Measurements from ENCODE around the gene RGS2. TPM values are rescaled to one million over a fixed set of nuclear protein-coding genes. Genes with fewer than 3 reads are reported as not detected.

The RGS2 gene
- total RNA-seq, 1 donor from 2014 or later, result 15.8 TPM

- Histone ChIP-seq H3K4me3 (peak overlapping the region; percentile 80), H3K27me3 (ENCODE audit: low read depth) (no peaks in the 10 kb centered on the region), H3K4me1 (peaks cover 46% of the 10 kb centered on the region), H3K9me3 (replicated peaks) (no peaks in the 10 kb centered on the region), H3K27ac (replicated peaks) (peak overlapping the region; percentile 94), H3K36me3 (peaks cover 12% of the 10 kb centered on the region)
- peak; percentile 25 for DNase-seq
- no peak for TF ChIP-seq CTCF (IDR thresholded peaks at IDR 0.05; ENCODE audit: borderline replicate concordance)
- intact Hi-C loops (cut with micrococcal nuclease), result loop anchor here (5.0 kb wide), 1 partner anchor 208 kb away; no protein-coding TSS in a partner anchor
Observed at GRCh38 chr1:192809307-192810252, 741 bp downstream of the RGS2 start.

- peak overlapping the region; percentile 94 for H3K27ac ChIP-seq (replicated peaks)
- intact Hi-C loops (cut with micrococcal nuclease), result no loop called here
- H3K36me3 ChIP-seq, result peaks cover 12% of the 10 kb centered on the region
- DNase-seq, result peak; percentile 22
- H3K4me1 ChIP-seq, result peaks cover 46% of the 10 kb centered on the region
- H3K9me3 ChIP-seq (replicated peaks), result no peaks in the 10 kb centered on the region
- no peak for TF ChIP-seq CTCF (IDR thresholded peaks at IDR 0.05; ENCODE audit: borderline replicate concordance)
- H3K4me3 ChIP-seq, result peak overlapping the region; percentile 80
- H3K27me3 ChIP-seq (ENCODE audit: low read depth), result no peaks in the 10 kb centered on the region
Observed at GRCh38 chr1:192810253-192810880, 1.5 kb downstream of the RGS2 start.

GRCh38 chr1:192811006-192811405 is 2.2 kb downstream of the RGS2 start:
- intact Hi-C loops (cut with micrococcal nuclease), result no loop called here
- Histone ChIP-seq H3K27me3 (ENCODE audit: low read depth) (no peaks in the 10 kb centered on the region), H3K27ac (replicated peaks) (no peak overlapping the region), H3K9me3 (replicated peaks) (no peaks in the 10 kb centered on the region), H3K4me3 (peak overlapping the region; percentile 80), H3K4me1 (peaks cover 46% of the 10 kb centered on the region), H3K36me3 (peaks cover 12% of the 10 kb centered on the region)
- no peak for TF ChIP-seq CTCF (IDR thresholded peaks at IDR 0.05; ENCODE audit: borderline replicate concordance)
- no peak for DNase-seq

GRCh38 chr1:192811594-192812239 is 2.9 kb downstream of the RGS2 start:
- Histone ChIP-seq H3K36me3 (peaks cover 12% of the 10 kb centered on the region), H3K4me3 (peak overlapping the region; percentile 13), H3K27me3 (ENCODE audit: low read depth) (no peaks in the 10 kb centered on the region), H3K4me1 (peaks cover 46% of the 10 kb centered on the region), H3K9me3 (replicated peaks) (no peaks in the 10 kb centered on the region), H3K27ac (replicated peaks) (no peak overlapping the region)
- no peak for DNase-seq
- no peak for TF ChIP-seq CTCF (IDR thresholded peaks at IDR 0.05; ENCODE audit: borderline replicate concordance)
- intact Hi-C loops (cut with micrococcal nuclease), result no loop called here

- no peak for TF ChIP-seq CTCF (IDR thresholded peaks at IDR 0.05; ENCODE audit: borderline replicate concordance)
- Histone ChIP-seq H3K9me3 (replicated peaks) (no peaks in the 10 kb centered on the region), H3K4me3 (no peak overlapping the region), H3K27me3 (ENCODE audit: low read depth) (no peaks in the 10 kb centered on the region), H3K27ac (replicated peaks) (no peak overlapping the region), H3K4me1 (peaks cover 39% of the 10 kb centered on the region), H3K36me3 (peaks cover 12% of the 10 kb centered on the region)
- intact Hi-C loops (cut with micrococcal nuclease), result no loop called here
- DNase-seq, result no peak
Observed at GRCh38 chr1:192812420-192813209, 3.8 kb downstream of the RGS2 start.

All from left ventricle myocardium inferior (tissue), 1 donor.